ENCODE data around the gene DNER.
"Not testable (repeated sequence)": the region's sequence is repeated elsewhere in the genome, so short reads cannot be mapped to it uniquely, and the experiment has no call there.

The DNER gene

DNA sequence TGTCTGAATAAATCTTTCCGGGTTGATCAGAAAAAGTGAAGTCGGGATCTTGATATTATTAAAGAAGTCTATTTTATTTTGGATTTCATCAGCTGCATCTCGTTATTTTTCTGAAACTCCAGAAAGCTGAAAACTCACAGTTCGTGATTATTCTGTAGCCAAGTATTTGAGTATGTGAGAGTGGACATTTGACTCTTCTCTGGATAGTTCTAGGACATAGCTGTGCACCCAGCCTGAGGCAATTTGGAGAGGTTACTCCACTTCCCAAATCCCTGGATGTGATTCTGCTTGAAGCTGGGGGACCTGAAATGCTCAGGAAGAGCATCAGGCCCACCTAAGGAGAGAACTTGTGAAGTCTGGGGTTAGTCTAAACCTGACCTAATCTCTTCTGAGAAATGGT lies 325.6 kb downstream of the DNER start:
- DNase-seq (ENCODE audit: low read depth): no peak

DNA sequence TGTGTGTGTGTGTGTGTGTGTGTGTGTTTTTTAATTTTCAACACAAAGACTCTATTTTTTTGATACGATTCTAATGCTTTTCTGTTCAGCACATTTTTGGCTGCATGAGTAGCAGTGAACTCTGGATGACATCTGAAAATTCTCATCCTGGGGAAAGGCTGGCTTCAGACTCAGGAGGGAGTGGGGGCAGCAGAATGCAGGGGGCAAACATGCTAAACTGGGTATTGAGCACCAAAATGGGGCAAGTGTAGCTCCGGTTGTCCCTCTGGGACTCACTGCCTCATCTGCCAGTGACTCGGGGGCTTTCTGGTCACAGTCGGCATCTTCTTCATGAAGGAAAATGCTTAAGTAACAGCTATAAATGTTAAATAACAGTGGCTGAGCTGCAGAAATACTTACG lies 326.5 kb downstream of the DNER start:
- DNase-seq (ENCODE audit: low read depth): peak; percentile 40

DNA sequence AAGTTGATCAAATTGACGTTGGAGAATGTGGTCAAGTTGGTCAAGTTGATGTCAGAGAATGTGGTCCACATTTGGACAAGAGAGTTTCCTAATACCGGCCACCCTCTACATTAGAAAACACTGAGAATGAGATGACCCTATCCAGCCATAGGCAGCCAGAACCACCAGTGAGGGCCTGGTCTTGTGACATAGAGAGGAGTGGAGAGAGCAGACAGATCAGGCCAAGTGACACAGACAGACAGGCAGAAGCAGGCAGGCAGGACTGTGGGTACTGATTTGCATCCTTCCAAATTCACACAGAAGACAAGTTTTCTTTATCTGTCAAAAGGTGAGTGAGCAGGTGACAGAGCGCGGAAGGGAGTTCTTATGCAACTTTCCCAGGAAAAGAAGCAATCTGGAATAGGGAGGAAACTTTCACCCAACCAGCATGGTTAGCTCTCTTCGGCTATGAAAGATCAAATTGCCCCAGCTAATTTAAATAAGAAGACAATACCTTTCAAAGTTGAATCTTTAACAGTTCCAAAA lies 334.2 kb downstream of the DNER start:
- no peak for DNase-seq (ENCODE audit: low read depth)

DNA sequence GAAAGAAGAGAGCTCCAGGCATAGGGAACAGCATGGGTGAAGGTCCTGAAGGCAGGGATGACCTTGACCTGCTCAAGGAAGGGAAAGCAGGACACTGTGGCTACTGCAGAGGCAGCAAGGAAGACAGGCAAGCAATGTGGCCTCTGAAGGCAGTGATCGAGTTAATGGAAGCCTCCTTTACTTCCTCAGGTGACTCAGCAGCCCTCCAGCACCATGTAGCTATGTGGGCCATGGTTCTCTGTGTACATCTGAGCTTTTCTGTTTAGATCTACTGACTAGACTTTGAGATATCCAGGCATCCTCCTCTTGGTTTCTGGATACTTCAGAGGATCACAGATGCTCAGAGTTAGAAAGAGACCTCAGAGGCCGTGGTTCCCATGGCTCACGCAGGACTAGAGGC lies 336.0 kb downstream of the DNER start:
- DNase-seq (ENCODE audit: low read depth): no peak

GRCh38 chr2:229376866-229377265 lies 337.5 kb downstream of the DNER start:
- DNase-seq (ENCODE audit: low read depth): peak; percentile 69

DNA sequence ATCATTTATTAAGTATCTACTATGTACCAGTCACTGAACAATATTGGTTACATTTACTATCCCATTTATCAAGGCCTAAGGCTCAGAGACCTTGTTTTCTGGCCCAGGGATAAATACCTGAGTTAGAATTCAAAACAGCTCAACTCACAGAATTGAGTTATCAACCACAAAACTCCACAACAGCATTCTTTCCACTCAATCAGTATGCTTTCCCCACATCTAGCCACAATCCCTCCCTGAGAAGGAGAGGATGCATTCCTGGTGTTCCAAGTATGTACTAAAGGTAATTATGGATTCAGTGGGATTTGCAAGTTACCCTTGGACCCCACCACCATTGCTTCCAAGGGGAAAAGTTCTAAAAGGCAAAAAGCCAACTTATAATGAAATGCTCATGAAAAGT lies 339.1 kb downstream of the DNER start:
- peak; percentile 65 for DNase-seq (ENCODE audit: low read depth)

- DNase-seq (ENCODE audit: low read depth): not testable (repeated sequence)
Measured at GRCh38 chr2:229373311-229373710, 341.0 kb downstream of the DNER start.

- DNase-seq (ENCODE audit: low read depth): no peak
Measured at GRCh38 chr2:229372207-229372606, 342.1 kb downstream of the DNER start.

GRCh38 chr2:229371086-229371485 lies 343.3 kb downstream of the DNER start:
- DNase-seq (ENCODE audit: low read depth): no peak

DNA sequence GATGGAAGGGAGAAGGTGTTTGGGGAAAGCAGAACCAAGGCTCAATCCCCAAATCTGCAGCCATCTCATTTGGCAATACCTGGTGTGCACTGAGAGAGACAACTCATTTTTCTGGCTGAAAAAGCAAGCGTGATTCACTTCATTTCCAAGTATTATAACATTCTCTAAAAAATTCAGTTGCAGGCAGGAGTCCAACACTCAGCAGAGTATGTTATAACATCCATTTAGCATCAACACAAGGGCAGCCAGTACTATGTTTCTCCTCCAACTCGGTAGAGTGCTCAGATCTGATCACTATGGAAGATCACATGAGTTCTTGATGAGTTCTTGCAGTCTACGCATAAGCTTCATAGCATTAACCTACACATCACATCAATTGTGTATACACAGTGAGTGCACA lies 343.8 kb downstream of the DNER start:
- DNase-seq (ENCODE audit: low read depth): no peak

GRCh38 chr2:229363185-229363814 lies 351.1 kb downstream of the DNER start:
- peak; percentile 29 for DNase-seq (ENCODE audit: low read depth)

DNA sequence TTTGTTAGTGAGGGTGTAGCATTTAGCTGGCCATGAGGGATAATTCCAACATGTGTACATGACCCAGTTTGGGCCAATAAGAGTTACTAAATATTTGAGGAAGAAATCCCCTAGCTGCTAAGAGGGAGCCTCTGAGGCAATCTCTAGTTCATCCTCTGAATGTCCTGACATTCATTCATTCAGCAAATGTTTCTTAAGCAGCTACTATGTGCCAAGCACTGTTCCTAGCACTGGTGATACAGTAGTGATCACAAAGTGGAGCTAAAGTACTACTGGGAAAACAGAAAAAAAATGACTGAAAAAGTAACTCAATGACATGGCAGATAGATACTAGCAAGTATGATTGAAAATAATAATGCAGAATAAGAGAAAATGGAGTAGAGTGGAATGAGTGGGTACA lies 363.5 kb downstream of the DNER start:
- peak; percentile 71 for DNase-seq (ENCODE audit: low read depth)

- DNase-seq (ENCODE audit: low read depth): peak; percentile 53
Measured at GRCh38 chr2:229350117-229350805, 364.1 kb downstream of the DNER start.

- peak; percentile 63 for DNase-seq (ENCODE audit: low read depth)
Measured at GRCh38 chr2:229348128-229348527, 366.2 kb downstream of the DNER start.

DNA sequence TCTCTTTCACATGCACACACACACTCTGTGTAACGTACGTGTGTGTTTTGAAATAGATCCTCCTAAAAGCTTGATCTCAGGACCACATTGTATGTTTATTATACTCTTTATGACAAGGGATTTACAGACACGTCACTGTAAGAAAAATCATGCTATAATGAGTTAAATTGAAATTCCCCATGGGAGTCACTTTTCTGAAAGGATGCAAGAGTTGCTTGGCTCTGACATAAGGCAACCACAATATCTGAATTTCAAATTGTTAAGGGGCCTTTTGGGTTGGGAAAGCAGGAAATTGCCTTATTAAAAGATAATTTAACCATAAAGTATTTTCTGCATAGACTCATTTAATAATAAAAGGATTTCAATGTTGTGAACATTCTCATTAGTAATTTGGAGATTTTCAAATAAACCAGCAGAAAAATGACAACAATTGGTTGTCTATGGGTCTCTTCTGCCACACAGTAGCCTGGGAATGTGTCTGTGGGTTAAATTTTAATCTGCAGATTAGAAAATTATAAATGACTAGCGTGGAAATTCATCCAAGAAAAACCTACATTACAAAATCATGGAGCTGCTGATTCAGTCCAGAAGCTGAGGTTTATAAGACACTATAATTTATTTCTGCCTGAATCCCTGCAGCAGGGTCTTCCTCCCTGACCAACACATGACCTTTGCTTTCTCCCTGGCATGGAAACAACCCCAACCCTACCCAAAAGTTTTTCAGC lies 367.4 kb downstream of the DNER start:
- DNase-seq (ENCODE audit: low read depth): no peak

GRCh38 chr2:229344955-229345354 lies 369.4 kb downstream of the DNER start:
- DNase-seq (ENCODE audit: low read depth): no peak

DNA sequence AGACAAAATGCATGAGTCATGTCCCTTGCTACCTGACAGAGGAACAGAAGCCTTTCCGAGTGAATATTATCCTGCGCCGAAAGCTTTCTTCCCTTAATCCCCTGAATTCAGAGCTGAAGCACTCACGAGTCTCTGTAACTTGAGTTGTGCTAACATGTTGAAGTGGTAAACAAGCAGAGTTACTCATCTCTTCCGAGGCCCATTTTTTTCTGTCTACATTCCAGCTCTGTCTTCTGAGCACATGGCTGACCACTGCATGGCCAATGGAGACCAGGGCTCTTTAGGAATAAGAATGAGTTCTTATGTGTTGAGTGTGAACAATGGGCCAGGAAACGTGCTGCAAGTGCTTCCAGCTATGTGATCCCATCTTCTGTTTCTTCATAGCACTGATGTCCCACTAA lies 370.2 kb downstream of the DNER start:
- DNase-seq (ENCODE audit: low read depth): peak; percentile 97

DNA sequence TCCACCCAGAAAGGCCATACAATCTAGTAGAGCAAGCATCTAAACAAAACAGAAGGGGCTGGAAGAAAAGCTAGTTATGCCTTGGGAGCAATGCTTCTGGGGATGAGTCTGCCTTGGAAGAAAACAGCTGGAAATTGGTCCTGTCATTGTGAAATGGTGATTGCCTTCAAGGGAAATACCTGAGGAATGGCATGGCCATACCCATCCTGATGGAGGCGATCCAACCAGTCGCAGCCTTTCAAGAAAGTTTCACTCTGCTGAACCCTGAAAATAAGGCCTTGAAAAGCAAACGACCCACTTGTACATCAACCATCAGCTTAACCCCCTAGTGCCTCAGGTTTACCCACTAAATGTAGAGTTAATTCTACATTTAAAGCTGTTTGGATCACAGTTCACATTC lies 370.7 kb downstream of the DNER start:
- no peak for DNase-seq (ENCODE audit: low read depth)

GRCh38 chr2:229342376-229342775 lies 372.0 kb downstream of the DNER start:
- DNase-seq (ENCODE audit: low read depth): peak; percentile 28

DNA sequence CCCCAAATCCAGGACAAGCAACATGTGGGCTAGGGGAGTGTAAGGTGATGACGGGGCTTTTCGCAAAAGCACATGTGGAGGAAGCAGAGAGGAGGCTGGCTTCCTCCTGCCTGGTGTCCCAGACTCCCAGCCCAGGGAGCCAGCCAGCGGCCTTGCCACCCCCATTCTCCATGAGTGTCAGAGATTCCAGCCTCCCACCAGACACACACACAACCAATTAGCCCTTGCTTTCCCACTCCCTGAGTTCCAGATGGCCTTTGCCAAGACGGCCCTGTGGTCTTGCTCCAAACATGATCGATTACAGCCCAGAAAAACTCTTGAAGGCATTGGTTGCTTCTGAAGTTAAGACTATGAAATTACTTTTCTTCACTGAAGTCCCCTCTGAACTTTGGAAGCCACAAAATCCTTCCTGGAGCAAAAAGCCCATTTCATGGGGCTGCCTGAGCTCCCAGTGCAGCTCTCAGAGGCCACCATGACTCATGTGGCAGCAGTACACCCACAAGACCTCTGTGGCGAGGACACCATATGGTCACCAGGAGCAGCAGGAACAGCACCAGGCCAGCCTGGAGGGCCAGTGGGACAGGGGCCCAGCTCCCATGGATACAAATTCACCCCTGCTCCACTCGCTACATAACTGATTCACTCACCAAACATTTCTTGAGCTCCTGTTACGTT lies 374.1 kb downstream of the DNER start:
- peak; percentile 48 for DNase-seq (ENCODE audit: low read depth)

- peak; percentile 28 for DNase-seq (ENCODE audit: low read depth)
Measured at GRCh38 chr2:229339618-229340017, 374.7 kb downstream of the DNER start.

- DNase-seq (ENCODE audit: low read depth): not testable (repeated sequence)
Measured at GRCh38 chr2:229339171-229339570, 375.2 kb downstream of the DNER start.

Measured in iris pigment epithelial cell (primary cell).